H1 (cell line): ENCODE results near the gene HOMER2. TPM values are rescaled to one million over a fixed set of nuclear protein-coding genes. Genes with fewer than 3 reads are reported as not detected.

Source experiments
- CTCF ChIA-PET: fragments of 300-600 bp; sonication (Branson Sonifier 250); formaldehyde crosslinking; loops from one replicate; lab custom pipeline; 2021; ENCODE audit not compliant: partially characterized antibody; lab: Charles Lee
- POLR2A ChIA-PET: fragments of 300-600 bp; sonication (Branson Sonifier 250); formaldehyde crosslinking; loops from one replicate; lab custom pipeline; 2021; ENCODE audit warnings: inconsistent platforms; ENCODE audit not compliant: partially characterized antibody; lab: Charles Lee
- DNase-seq, 2 experiments: peaks; one replicate each; pipeline versions ENCODE4 v3.0.0 to v3.0.0-alpha.2; 2010 to 2022; ENCODE audit warnings: low spot score in 2 of 2, low read depth in 1 of 2, mixed read lengths in 1 of 2
- FAIRE-seq: peaks from 2 replicates; lab custom pipeline; 2011; peaks lifted over from hg19 to GRCh38; lab: Jason Lieb, UNC
- H2AFZ ChIP-seq: 2 replicates; pipeline ENCODE4 v1.8.1; 2012; ENCODE audit warnings: low read length, inconsistent platforms
- H2AK5ac ChIP-seq: 2 replicates; pipeline ENCODE4 v1.6.1; 2013; ENCODE audit warnings: low read depth, low read length
- H2BK120ac ChIP-seq: replicated peaks from 2 replicates; pipeline ENCODE3; 2013; ENCODE audit warnings: low read depth, low read length, inconsistent platforms
- H2BK12ac ChIP-seq: 2 replicates; pipeline ENCODE4 v1.6.1; 2013; ENCODE audit warnings: low read depth, low read length
- H2BK15ac ChIP-seq: 2 replicates; pipeline ENCODE4 v1.6.1; 2013; ENCODE audit warnings: low read length
- H2BK20ac ChIP-seq: 2 replicates; pipeline ENCODE4 v1.6.1; 2013; ENCODE audit warnings: low read length
- H2BK5ac ChIP-seq: 2 replicates; pipeline ENCODE4 v1.6.1; 2013; ENCODE audit warnings: low read depth, low read length
- H3K14ac ChIP-seq: 2 replicates; pipeline ENCODE4 v1.6.1; 2013; ENCODE audit warnings: inconsistent platforms; ENCODE audit not compliant: insufficient read length
- H3K18ac ChIP-seq: 2 replicates; pipeline ENCODE4 v1.6.1; 2013; ENCODE audit warnings: low read length; ENCODE audit errors: extremely low read depth
- H3K23ac ChIP-seq: 2 replicates; pipeline ENCODE4 v1.6.1; 2013; ENCODE audit warnings: inconsistent platforms; ENCODE audit not compliant: insufficient read length
- H3K23me2 ChIP-seq: 2 replicates; pipeline ENCODE4 v1.6.1; 2013; ENCODE audit warnings: low read depth, low read length
- H3K27ac ChIP-seq: 2 replicates; pipeline ENCODE4 v1.6.1; 2011; ENCODE audit warnings: low read depth, low read length, inconsistent platforms
- H3K27me3 ChIP-seq, 4 experiments: replicated peaks in 1 of 4; 1 replicate in 1 of 4; 2 replicates in 3 of 4; pipeline versions ENCODE4 v1.6.1 to v1.8.1; 2011 to 2013; ENCODE audit warnings: low read length in 3 of 4, mild to moderate bottlenecking in 3 of 4, inconsistent platforms in 2 of 4, mixed read lengths in 2 of 4, moderate library complexity in 1 of 4; ENCODE audit not compliant: control insufficient read depth in 3 of 4, insufficient read depth in 3 of 4; ENCODE audit errors: extremely low read depth in 1 of 4
- H3K36me3 ChIP-seq, 4 experiments: 2 replicates each; pipeline versions ENCODE4 v1.6.1 to v1.8.1; 2011 to 2013; ENCODE audit warnings: mild to moderate bottlenecking in 4 of 4, low read length in 3 of 4, moderate library complexity in 2 of 4, control low read depth in 1 of 4, inconsistent platforms in 1 of 4; ENCODE audit not compliant: insufficient read depth in 4 of 4, control insufficient read depth in 2 of 4
- H3K4ac ChIP-seq: replicated peaks from 2 replicates; pipeline ENCODE3; 2013; ENCODE audit warnings: low read length, low read depth, mixed read lengths, inconsistent platforms; ENCODE audit not compliant: insufficient read length
- H3K4me1 ChIP-seq, 4 experiments: replicated peaks in 1 of 4; 1 replicate in 1 of 4; 2 replicates in 3 of 4; pipeline versions ENCODE4 v1.6.1 to v1.8.1; 2011 to 2013; ENCODE audit warnings: low read length in 3 of 4, inconsistent platforms in 2 of 4, mixed read lengths in 1 of 4; ENCODE audit not compliant: insufficient read depth in 4 of 4, control insufficient read depth in 3 of 4
- H3K4me2 ChIP-seq, 2 experiments: 2 replicates each; pipeline versions ENCODE4 v1.6.1 to v1.8.1; 2011 to 2013; ENCODE audit warnings: low read depth in 2 of 2, low read length in 2 of 2, control low read depth in 1 of 2, inconsistent platforms in 1 of 2, mild to moderate bottlenecking in 1 of 2; ENCODE audit not compliant: insufficient read depth in 1 of 2
- H3K4me3 ChIP-seq, 4 experiments: fragments of 200-600, 300-600 bp in 1 of 4; sonication (generic), shearing (Covaris generic), sonication (Bioruptor Twin) in 1 of 4; 2 replicates each; pipeline versions ENCODE4 v1.5.1 to v1.8.1; 2011 to 2016; ENCODE audit warnings: low read length in 4 of 4, low read depth in 3 of 4, control low read depth in 2 of 4, inconsistent platforms in 2 of 4, mild to moderate bottlenecking in 2 of 4, mixed read lengths in 1 of 4, moderate library complexity in 1 of 4; ENCODE audit not compliant: insufficient read depth in 2 of 4; ENCODE audit errors: extremely low read depth in 1 of 4
- H3K56ac ChIP-seq: replicated peaks from 2 replicates; pipeline ENCODE3; 2013; ENCODE audit warnings: low read depth, mild to moderate bottlenecking, mixed read lengths, low read length, inconsistent platforms; ENCODE audit not compliant: insufficient read length
- H3K79me1 ChIP-seq: 2 replicates; pipeline ENCODE4 v1.6.1; 2013; ENCODE audit warnings: low read depth, low read length, control low read depth
- H3K79me2 ChIP-seq, 2 experiments: 2 replicates each; pipeline versions ENCODE4 v1.6.1 to v1.8.1; 2012 to 2013; ENCODE audit warnings: low read length in 2 of 2, mild to moderate bottlenecking in 2 of 2, inconsistent platforms in 1 of 2; ENCODE audit not compliant: insufficient read depth in 2 of 2, control insufficient read depth in 1 of 2
- H3K9ac ChIP-seq, 4 experiments: replicated peaks in 1 of 4; 1 replicate in 1 of 4; 2 replicates in 3 of 4; pipeline versions ENCODE4 v1.6.1 to v1.8.1; 2011 to 2013; ENCODE audit warnings: low read depth in 3 of 4, low read length in 3 of 4, control low read depth in 2 of 4, mild to moderate bottlenecking in 2 of 4, moderate library complexity in 2 of 4, inconsistent platforms in 1 of 4; ENCODE audit errors: extremely low read depth in 1 of 4
- H3K9me3 ChIP-seq, 2 experiments: 2 replicates each; pipeline versions ENCODE4 v1.6.1 to v1.8.1; 2012 to 2013; ENCODE audit warnings: mild to moderate bottlenecking in 2 of 2, moderate library complexity in 2 of 2, control low read depth in 1 of 2, inconsistent platforms in 1 of 2, low read depth in 1 of 2, low read length in 1 of 2, mixed read lengths in 1 of 2; ENCODE audit not compliant: insufficient read depth in 2 of 2
- H4K20me1 ChIP-seq, 2 experiments: replicated peaks in 1 of 2; 2 replicates each; pipeline versions ENCODE3 to v1.8.1; 2011 to 2013; ENCODE audit warnings: inconsistent platforms in 2 of 2, low read length in 2 of 2, mild to moderate bottlenecking in 1 of 2; ENCODE audit not compliant: insufficient read depth in 2 of 2, control insufficient read depth in 1 of 2
- H4K5ac ChIP-seq: 2 replicates; pipeline ENCODE4 v1.6.1; 2013; ENCODE audit warnings: low read length, low read depth, mixed read lengths, inconsistent platforms; ENCODE audit not compliant: insufficient read length
- H4K8ac ChIP-seq: 2 replicates; pipeline ENCODE4 v1.8.0; 2013; ENCODE audit warnings: mild to moderate bottlenecking, moderate library complexity, low read length, inconsistent platforms; ENCODE audit not compliant: insufficient read depth; ENCODE audit errors: extremely low read depth
- H4K91ac ChIP-seq: replicated peaks from 2 replicates; pipeline ENCODE3; 2013; ENCODE audit warnings: low read length, mixed read lengths, inconsistent platforms; ENCODE audit not compliant: insufficient read length
- BACH1 ChIP-seq: IDR thresholded peaks from 2 replicates; pipeline ENCODE4 v1.6.1; 2012; ENCODE audit warnings: low read length, improper control_type of control experiment
- BCL11A ChIP-seq, 2 experiments: IDR thresholded peaks; one replicate each; pipeline ENCODE4 v1.6.1; 2011; ENCODE audit warnings: low read depth in 2 of 2, low read length in 2 of 2, mild to moderate bottlenecking in 2 of 2
- CBX8 ChIP-seq: fragments of 300-800, 300-1000 bp; sonication (generic); IDR thresholded peaks from 2 replicates; pipeline ENCODE4 v1.7.1; 2016; ENCODE audit warnings: low read depth, low read length, borderline replicate concordance
- CEBPB ChIP-seq: IDR thresholded peaks from 2 replicates; pipeline ENCODE4 v1.6.1; 2012; ENCODE audit warnings: low read depth, low read length
- CTBP2 ChIP-seq: IDR thresholded peaks from 2 replicates; pipeline ENCODE4 v1.7.0; 2011; ENCODE audit warnings: borderline replicate concordance, mild to moderate bottlenecking, moderate library complexity, mixed read lengths, low read length; ENCODE audit not compliant: insufficient read depth, insufficient read length
- FOSL1 ChIP-seq: IDR thresholded peaks from 2 replicates; pipeline ENCODE4 v1.6.1; 2011; ENCODE audit warnings: mild to moderate bottlenecking, low read depth, low read length, moderate library complexity; ENCODE audit not compliant: insufficient read depth
- JUND ChIP-seq: IDR thresholded peaks from 2 replicates; pipeline ENCODE4 v1.6.1; 2011; ENCODE audit warnings: mild to moderate bottlenecking, improper control_type of control experiment, low read length
- KDM1A ChIP-seq: fragments of 200-600, 300-600 bp; sonication (generic); IDR thresholded peaks from 2 replicates; pipeline ENCODE4 v1.7.1; 2016; ENCODE audit warnings: mild to moderate bottlenecking, low read length, borderline replicate concordance
- KDM5A ChIP-seq: fragments of 200-600 bp; IDR thresholded peaks from 2 replicates; pipeline ENCODE4 v1.7.1; 2012; ENCODE audit warnings: mild to moderate bottlenecking, low read length, inconsistent platforms, mixed read lengths
- RBBP5 ChIP-seq: IDR thresholded peaks from 2 replicates; pipeline ENCODE4 v1.7.1; 2012; ENCODE audit warnings: low read depth, mild to moderate bottlenecking, inconsistent platforms, low read length, moderate library complexity, borderline replicate concordance
- RFX5 ChIP-seq: IDR thresholded peaks from 2 replicates; pipeline ENCODE4 v1.6.1; 2011; ENCODE audit warnings: low read depth, low read length, improper control_type of control experiment, borderline replicate concordance
- SUZ12 ChIP-seq: fragments of 200-600 bp; sonication (generic); IDR thresholded peaks from 2 replicates; pipeline ENCODE4 v1.6.1; 2012; ENCODE audit warnings: mild to moderate bottlenecking, inconsistent platforms, low read length, moderate library complexity, mixed read lengths
- TAF1 ChIP-seq: IDR thresholded peaks from 2 replicates; pipeline ENCODE4 v1.6.1; 2011; ENCODE audit warnings: mild to moderate bottlenecking, low read depth, low read length
- TEAD4 ChIP-seq: IDR thresholded peaks from 2 replicates; pipeline ENCODE4 v1.6.1; 2012; ENCODE audit warnings: low read depth, low read length, inconsistent platforms, mixed read lengths
- YY1 ChIP-seq: IDR thresholded peaks from 2 replicates; pipeline ENCODE4 v1.6.1; 2011; ENCODE audit warnings: low read depth, mild to moderate bottlenecking, low read length
- WGBS, 2 experiments: shearing (Covaris generic) in 1 of 2; methylation state at CpG; one replicate each; pipeline versions ENCODE4 v1.1.6 to v1.1.7; 2013 to 2015; ENCODE audit warnings: low lambda C conversion rate in 2 of 2, mixed read lengths in 2 of 2, inconsistent platforms in 1 of 2, low coverage in 1 of 2, missing lambda C conversion rate in 1 of 2; ENCODE audit not compliant: insufficient replicate concordance in 2 of 2, insufficient coverage in 1 of 2, insufficient read length in 1 of 2; ENCODE audit errors: extremely low coverage in 1 of 2, missing lambda C conversion rate in 1 of 2; 5-methylcytosine and 5-hydroxymethylcytosine counted together
- polyA plus RNA-seq, 7 experiments: library from polyadenylated mRNA; depleted of rRNA in 3 of 7; stranded (reverse) in 5 of 7; unstranded in 2 of 7; fragments of >200 nt in 5 of 7; fragments of 200-250 nt in 2 of 7; gene quantifications; 1 replicate in 5 of 7; 2 replicates in 1 of 7; 4 replicates in 1 of 7; pipeline versions ENCODE4 v1.2.1 to v1.2.3, GENCODE V29; 2011 to 2013; ENCODE audit warnings: missing spikeins in 2 of 7, mixed read lengths in 2 of 7
- total RNA-seq: library from RNA; stranded (reverse); fragmentation: NEBNext Ultra II Directional; extraction: Animal tissue kit (Norgen Biotek cat#: 25700); gene quantifications from 2 replicates; pipeline ENCODE4 v1.2.1, GENCODE V29; 2021

Gene HOMER2
- total and polyA plus RNA-seq, 2 of the 8 experiments (the other 6 are each of a cell fraction or from before 2014, with no cell fraction given) = 12.5 to 27.6 TPM

- 95% methylated on average over 6 of the region's 6 CpGs; no CpG with 5 or more reads in 1 of the 2 experiments for WGBS, 2 experiments
- Histone ChIP-seq H4K5ac (no peak overlapping the region), H3K27me3 (no peaks in the 10 kb centered on the region)
- TF ChIP-seq CBX8 (no peak), CTBP2 (no peak), YY1 (no peak), JUND (no peak), BACH1 (no peak), TEAD4 (no peak), BCL11A (IDR thresholded peaks at IDR 0.05; ENCODE audit: low read depth in 2 of 2, low read length in 2 of 2) (no peak), RBBP5 (no peak), FOSL1 (no peak), SUZ12 (no peak), KDM5A (no peak), TAF1 (no peak), KDM1A (no peak), RFX5 (no peak), CEBPB (no peak)
These were observed 34.4 kb downstream of the HOMER2 start for GRCh38 chr15:82918162-82918561.

More at GRCh38 chr15:82918162-82918561, 34.4 kb downstream of the HOMER2 start:
- DNase-seq = no peak
- Histone ChIP-seq H2BK20ac (no peak overlapping the region), H3K27ac (no peak overlapping the region), H3K4me3 (no peak overlapping the region), H4K8ac (no peak overlapping the region), H3K4me2 (no peak overlapping the region), H2BK120ac (no peak overlapping the region), H2BK12ac (no peak overlapping the region), H2BK5ac (no peak overlapping the region), H3K4me1 (no peaks in the 10 kb centered on the region; a peak in 1 of 7 replicates), H3K18ac (no peak overlapping the region), H2AFZ (no peak overlapping the region), H3K9ac (no peak overlapping the region), H3K56ac (no peak overlapping the region), H4K91ac (no peak overlapping the region), H3K4ac (no peak overlapping the region), H3K23ac (no peak overlapping the region), H3K14ac (no peak overlapping the region), H2AK5ac (no peak overlapping the region), H2BK15ac (no peak overlapping the region), H3K36me3 (no peaks in the 10 kb centered on the region), H3K9me3 (no peaks in the 10 kb centered on the region), H3K79me2 (no peaks in the 10 kb centered on the region), H3K23me2 (no peaks in the 10 kb centered on the region), H3K79me1 (no peaks in the 10 kb centered on the region; the same call in 1 of the 2 replicates), H4K20me1 (peaks cover 0 to 6% of the 10 kb centered on the region in 2 experiments)
- FAIRE-seq = no peak
- ChIA-PET CTCF (interaction anchor here (0.6 to 1.8 kb wide), 2 partner anchors 10 to 69 kb away, joined by 3 to 4 read pairs; no protein-coding TSS in a partner anchor), POLR2A (interaction anchor here (1.3 kb wide), 1 partner anchor 15 kb away, joined by 3 read pairs; no protein-coding TSS in a partner anchor)
